Tibial artery (tissue), 4 donors: Measurements from ENCODE around the gene MEIS1.

Experiments
- DNase-seq, 2 donors: peaks; one replicate each; pipeline ENCODE4 v3.0.0-alpha.2; 2019
- H3K27ac ChIP-seq, 2 donors: fragments of 200-600 bp; sonication (generic) in 1 of 2; 1 replicate in 1 of 2; 2 replicates in 1 of 2; pipeline ENCODE4 v1.5.1; 2018 to 2019; ENCODE audit warnings: mild to moderate bottlenecking in 1 of 2
- H3K27me3 ChIP-seq, 2 donors: fragments of 200-600 bp; sonication (generic) in 1 of 2; one replicate each; pipeline versions ENCODE4 v1.5.1 to v1.6.0; 2016 to 2019
- H3K36me3 ChIP-seq, 3 donors: fragments of 200-600 bp; sonication (generic) in 2 of 3; one replicate each; pipeline ENCODE4 v1.5.1; 2016 to 2019; ENCODE audit warnings: mild to moderate bottlenecking in 2 of 3
- H3K4me1 ChIP-seq, 4 donors: fragments of 200-600 bp; sonication (generic) in 2 of 4; 1 replicate in 3 of 4; 2 replicates in 1 of 4; pipeline ENCODE4 v1.5.1; 2016 to 2019
- H3K4me3 ChIP-seq, 2 donors: fragments of 200-600 bp; sonication (generic) in 1 of 2; 1 replicate in 1 of 2; 2 replicates in 1 of 2; pipeline ENCODE4 v1.5.1; 2018 to 2019; ENCODE audit warnings: mild to moderate bottlenecking in 2 of 2
- H3K9me3 ChIP-seq, 3 donors: fragments of 200-600 bp; sonication (generic) in 1 of 3; one replicate each; pipeline ENCODE4 v1.5.1; 2016 to 2019
- CTCF ChIP-seq, 2 experiments: fragments of 200-600 bp in 1 of 2; fragments of 450-650 bp in 1 of 2; IDR thresholded peaks; one replicate each; pipeline ENCODE4 v1.5.1; 2017 to 2019; ENCODE audit warnings: antibody characterized with exemption in 2 of 2, mild to moderate bottlenecking in 1 of 2, moderate library complexity in 1 of 2
- intact Hi-C: fragments of 100-400 bp; cut with DNase I; formaldehyde crosslinking; loops from one replicate; pipeline ENCODE4 v1.15.0; 2023; ENCODE audit warnings: low total_unique reads

Gene MEIS1

GRCh38 chr2:66607152-66607551 lies 172.2 kb downstream of the MEIS1 start:
- no peak overlapping the region for H3K27ac ChIP-seq
- intact Hi-C loops = no loop called here
- TF ChIP-seq CTCF (IDR thresholded peaks at IDR 0.05) = no peak

More at GRCh38 chr2:66607152-66607551, 172.2 kb downstream of the MEIS1 start:
- no peak for DNase-seq
- Histone ChIP-seq H3K27me3 (no peaks in the 10 kb centered on the region), H3K9me3 (no peaks in the 10 kb centered on the region), H3K36me3 (no peaks in the 10 kb centered on the region), H3K4me1 (no peaks in the 10 kb centered on the region), H3K4me3 (no peak overlapping the region)
